Inflammatory macrophage treated with lipopolysaccharide for 1 hour (primary cell): Measurements from ENCODE around the gene MYO15A.
A peak's percentile ranks its signal among the peaks of the same experiment; 100 is the strongest.

Source experiments
- DNase-seq, 2 donors: peaks; one replicate each; pipeline ENCODE4 v3.0.0-alpha.2; 2020 to 2022

MYO15A gene

GRCh38 chr17:18108401-18109312 lies at the start of gene MYO15A:
TSS of gene MYO15A (plus strand) at chr17:18108756. CDS start at chr17:18118801, 10,045 bp downstream.
- no peak for DNase-seq

- DNase-seq, result no peak
Observed at GRCh38 chr17:18059283-18059682, 49.3 kb upstream of the MYO15A start.

GRCh38 chr17:18064053-18064452 lies 44.5 kb upstream of the MYO15A start:
- DNase-seq, result no peak

- no peak for DNase-seq
Observed at GRCh38 chr17:18065546-18065945, 43.0 kb upstream of the MYO15A start.

GRCh38 chr17:18066866-18067265 lies 41.7 kb upstream of the MYO15A start:
- DNase-seq, result no peak

GRCh38 chr17:18069101-18069500 lies 39.5 kb upstream of the MYO15A start:
- DNase-seq, result no peak

- DNase-seq, result peak in 1 of 2 donors; percentile 3
Observed at GRCh38 chr17:18070861-18071340, 37.7 kb upstream of the MYO15A start.

- no peak for DNase-seq
Observed at GRCh38 chr17:18071751-18072150, 36.8 kb upstream of the MYO15A start.

- no peak for DNase-seq
Observed at GRCh38 chr17:18074566-18075272, 33.8 kb upstream of the MYO15A start.

GRCh38 chr17:18076936-18077335 lies 31.6 kb upstream of the MYO15A start:
- DNase-seq, result no peak

- no peak for DNase-seq
Observed at GRCh38 chr17:18079543-18079942, 29.0 kb upstream of the MYO15A start.

GRCh38 chr17:18084256-18084655 lies 24.3 kb upstream of the MYO15A start:
- DNase-seq, result no peak

- peak; percentile 82 to 97 for DNase-seq
Observed at GRCh38 chr17:18087610-18088491, 20.7 kb upstream of the MYO15A start, which contains the start of gene DRG2. TSS of gene DRG2 (plus strand) at chr17:18087948. CDS start at chr17:18088024, 76 bp downstream.

- DNase-seq, result no peak
Observed at GRCh38 chr17:18089613-18090012, 18.9 kb upstream of the MYO15A start.

GRCh38 chr17:18093616-18094408 lies 14.7 kb upstream of the MYO15A start:
- peak; percentile 16 to 30 for DNase-seq

- DNase-seq, result no peak
Observed at GRCh38 chr17:18094409-18094807, 14.1 kb upstream of the MYO15A start.

GRCh38 chr17:18099516-18099915 lies 9.0 kb upstream of the MYO15A start:
- DNase-seq, result no peak

- no peak for DNase-seq
Observed at GRCh38 chr17:18100616-18101015, 7.9 kb upstream of the MYO15A start.

GRCh38 chr17:18101828-18102227 lies 6.7 kb upstream of the MYO15A start:
- DNase-seq, result no peak

GRCh38 chr17:18102640-18103039 lies 5.9 kb upstream of the MYO15A start:
- DNase-seq, result no peak

GRCh38 chr17:18105027-18105426 lies 3.5 kb upstream of the MYO15A start:
- no peak for DNase-seq

GRCh38 chr17:18105595-18105994 lies 3.0 kb upstream of the MYO15A start:
- DNase-seq, result no peak
